ENCODE data around the gene PTPRK. TPM values are rescaled to one million over a fixed set of nuclear protein-coding genes. Genes with fewer than 3 reads are reported as not detected.
"Not testable (repeated sequence)": the region's sequence is repeated elsewhere in the genome, so short reads cannot be mapped to it uniquely, and the experiment has no call there.

PTPRK gene
- polyA plus RNA-seq, 3 donors, result 46.9 to 52.3 (median 51.2) TPM

DNA sequence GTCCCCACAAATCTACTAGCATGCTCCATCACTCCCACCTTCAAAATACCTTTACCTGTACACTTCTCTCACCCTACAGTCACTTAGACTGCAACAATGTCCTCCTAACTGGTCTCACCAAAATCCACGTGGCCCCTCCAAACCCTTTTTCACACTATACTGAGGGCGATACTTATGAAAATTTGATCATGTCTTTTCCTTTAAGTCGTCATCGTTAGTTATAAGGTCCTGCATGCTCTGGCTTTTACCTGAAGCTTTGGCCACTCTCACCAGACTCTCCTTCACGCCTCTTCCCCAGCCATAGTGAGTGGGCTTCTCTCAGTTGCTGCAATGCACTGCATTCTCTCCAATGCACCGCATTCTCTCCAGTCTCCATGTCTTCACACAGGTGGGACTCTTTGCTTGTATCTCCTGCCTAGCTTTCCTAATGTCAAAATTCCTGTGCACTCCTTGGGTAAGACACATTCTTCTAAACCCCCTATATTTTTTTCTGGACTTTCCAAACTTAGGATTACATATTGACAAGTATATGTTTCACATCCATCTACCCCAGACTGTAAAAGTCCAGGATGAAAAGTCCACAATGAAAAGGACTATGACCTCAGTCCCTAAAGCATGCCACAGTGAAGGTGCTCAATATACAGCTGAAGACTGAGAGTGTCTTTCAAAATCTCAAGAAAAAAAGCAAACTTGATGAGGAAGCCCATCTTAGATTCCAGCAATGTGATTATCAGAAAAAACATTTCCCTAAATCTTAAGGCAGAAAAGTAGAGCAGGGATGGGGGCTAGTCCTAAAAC, 24.7 kb downstream of the PTPRK start:
- DNase-seq, result no peak

DNA sequence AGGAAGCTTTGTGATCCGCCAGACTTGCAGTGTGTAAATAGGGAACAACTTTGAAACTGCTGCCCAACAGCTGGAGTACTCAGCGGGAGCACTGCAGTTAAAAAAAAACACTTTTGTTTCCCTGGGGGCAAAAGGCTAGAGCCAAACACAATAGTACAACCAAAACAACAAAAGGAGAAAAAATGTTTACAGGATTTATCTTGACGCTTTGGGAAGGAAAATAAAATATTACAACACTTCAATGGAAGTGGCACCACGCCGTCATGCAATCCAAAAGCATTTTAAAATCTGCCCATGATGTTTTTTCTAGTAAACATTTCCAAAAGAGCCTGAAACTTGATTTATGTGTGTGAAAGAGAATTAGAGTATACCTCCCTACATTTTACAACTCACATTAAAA, 26.0 kb downstream of the PTPRK start:
- no peak for DNase-seq

DNA sequence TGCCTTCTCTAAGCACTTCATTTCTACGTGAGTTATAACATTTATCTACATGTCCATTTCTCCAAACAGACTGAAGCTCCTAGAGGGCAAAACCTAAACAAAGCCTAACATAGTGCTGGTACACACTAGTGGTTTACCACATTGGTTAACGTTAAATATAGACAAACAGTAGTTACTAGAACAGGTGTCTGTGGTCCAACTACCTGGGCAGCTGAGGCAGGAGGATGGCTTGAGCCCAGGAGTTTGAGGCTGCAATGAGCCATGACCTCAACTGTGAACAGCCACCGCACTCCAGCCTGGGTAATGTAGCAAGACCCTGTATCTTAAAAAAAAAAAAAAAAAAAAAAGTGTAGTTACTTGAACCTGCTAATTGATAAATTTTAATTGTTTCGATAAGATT, 26.5 kb downstream of the PTPRK start:
- DNase-seq, result no peak

DNA sequence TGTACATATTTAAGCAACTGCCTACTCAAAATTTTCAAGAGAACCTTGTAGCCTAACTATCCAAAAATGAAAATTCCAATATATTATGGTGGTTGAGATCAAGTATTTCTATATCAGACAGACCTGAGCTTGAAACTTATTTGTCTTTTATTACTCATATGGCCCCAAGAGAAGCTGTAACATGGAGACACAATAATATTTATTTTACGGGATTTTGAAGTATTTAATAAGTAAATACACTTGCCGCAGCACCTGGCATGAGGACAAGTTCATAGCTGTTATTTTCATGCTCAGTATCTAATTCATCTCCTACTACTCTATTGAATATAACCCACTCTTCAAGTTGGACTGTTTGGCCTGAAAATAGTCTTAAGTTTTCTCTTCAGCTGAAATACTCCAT, 28.0 kb downstream of the PTPRK start:
- no peak for DNase-seq

DNA sequence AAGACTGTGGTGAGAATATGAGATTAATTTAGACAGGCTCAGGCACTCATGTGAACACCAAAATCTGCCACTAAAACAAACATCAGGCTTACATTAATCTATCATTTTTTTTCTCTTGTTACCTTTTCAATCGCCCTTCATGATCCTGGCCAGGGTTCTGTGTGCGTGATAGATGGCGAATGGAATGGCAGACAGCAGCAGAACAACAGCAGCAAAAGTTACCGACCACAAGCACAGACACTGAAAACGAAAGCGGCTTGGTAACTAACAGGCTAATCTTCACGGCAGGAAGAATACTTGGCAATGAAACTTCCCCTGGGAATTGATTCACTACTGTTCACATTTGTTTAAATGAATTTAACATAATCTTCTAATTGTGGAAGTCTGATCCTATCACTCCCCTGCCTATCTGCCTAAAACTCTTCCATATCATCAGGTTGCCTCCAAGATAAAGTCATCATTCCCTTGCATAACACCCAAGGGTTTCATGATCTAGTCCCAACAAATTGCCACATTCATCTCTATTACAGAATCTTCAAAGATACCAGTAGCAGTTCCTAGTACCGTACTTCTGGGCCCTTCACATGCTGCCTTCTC, 28.7 kb downstream of the PTPRK start:
- DNase-seq, result no peak

DNA sequence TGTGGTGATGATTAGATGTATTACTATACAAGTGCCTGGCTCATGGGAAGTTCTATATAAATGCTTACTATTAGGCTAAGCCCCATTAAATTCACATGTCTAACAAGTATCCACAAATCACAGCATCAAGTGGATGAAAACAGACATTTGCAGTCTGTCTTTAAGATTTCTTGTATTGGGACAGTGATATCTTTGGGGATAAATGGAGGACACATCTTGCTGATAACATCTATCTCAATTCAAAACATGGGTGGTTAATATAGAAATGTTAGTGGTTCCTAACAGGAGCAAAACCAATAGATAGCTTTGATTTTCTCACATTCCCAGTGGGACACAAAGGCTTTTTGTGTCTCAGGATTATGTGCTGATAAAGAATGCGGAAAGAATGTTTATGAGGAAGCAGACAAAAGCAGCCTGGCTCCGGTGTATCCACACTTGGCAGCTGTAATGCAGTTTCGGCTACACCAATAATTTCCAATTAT, 29.3 kb downstream of the PTPRK start:
- DNase-seq, result no peak

DNA sequence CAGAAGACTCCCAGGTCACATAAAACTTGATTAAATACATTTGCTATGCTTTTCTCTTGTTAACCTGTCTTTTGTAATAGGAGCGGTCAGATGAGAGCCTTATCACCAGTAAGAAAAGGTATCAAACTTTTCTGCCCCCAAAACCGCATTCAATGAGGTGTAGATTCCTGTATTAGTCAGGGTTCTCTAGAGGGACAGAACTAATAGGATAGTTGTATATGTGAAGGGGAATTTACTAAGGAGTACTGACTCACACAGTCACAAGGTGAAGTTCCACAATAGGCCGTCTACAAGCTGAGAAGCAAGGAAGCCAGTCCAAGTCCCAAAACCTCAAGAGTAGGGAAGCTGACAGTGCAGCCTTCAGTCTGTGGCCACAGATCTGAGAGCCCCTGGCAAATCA, 32.7 kb downstream of the PTPRK start:
- DNase-seq, result no peak

DNA sequence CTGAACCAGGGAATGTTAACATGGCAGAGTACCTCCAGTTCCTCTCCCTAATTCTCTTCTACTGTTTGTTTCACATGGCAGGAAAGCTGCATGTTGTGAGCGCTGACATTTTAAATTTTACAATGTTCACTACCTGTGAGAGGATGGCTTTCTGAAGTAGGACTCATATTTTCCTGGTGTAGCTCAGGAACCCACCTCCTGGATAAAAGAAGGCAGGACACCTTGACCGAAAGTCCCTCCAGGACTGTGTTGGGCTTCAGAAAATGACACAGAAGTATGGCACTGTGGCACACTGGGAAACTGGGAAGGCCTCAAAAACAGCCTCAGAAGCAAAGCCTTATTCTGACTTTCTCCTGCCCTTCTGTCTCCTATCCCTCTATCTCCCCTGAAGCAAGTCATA, 33.3 kb downstream of the PTPRK start:
- DNase-seq, result no peak

DNA sequence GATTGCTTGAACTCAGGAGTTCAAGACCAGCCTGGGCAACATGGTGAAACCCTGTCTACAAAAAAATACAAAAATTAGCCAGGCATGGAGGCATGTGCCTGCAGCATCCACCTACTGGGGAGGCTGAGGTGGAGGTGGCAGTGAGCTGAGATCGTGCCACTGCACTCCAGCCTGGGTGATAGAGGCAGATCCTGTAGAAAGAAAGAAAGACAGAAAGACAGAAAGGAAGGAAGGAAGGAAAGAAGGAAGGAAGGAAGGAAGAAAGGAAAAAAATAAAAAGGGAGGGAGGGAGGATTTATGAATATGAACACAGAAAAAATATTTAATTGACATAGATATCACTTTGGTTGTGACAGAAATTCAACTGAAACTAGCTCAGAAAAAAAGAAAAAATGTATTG, 33.8 kb downstream of the PTPRK start:
- not testable (repeated sequence) for DNase-seq

DNA sequence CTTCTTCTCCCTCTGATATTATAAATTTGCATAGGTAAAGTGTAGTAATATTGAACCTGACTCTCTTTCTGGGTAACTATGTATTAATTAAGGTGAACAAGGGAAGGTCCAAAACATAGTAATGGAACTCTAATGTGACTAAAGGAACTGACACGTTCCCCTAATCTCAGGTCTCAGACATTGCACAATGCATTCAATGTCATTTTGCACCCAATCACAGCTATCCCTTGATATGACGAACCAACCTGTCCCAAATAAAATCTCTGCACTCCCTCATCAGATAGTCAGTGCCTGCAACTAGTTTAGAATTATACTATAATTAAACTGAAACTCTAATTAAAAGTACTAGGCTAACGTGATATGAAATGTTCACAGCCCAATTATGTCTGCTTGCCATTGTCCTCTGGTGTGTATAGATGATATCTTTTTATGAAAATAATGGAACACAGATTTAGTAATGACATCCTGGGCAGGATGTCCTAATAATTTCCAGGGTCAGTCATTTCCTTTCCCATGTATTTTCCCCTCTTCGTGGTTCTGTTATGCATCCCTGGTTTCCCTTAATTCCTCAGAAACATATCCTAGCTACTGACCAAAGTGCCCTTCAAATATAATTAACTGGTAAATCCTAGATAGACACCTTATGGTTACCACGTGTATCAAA, 36.8 kb downstream of the PTPRK start:
- no peak for DNase-seq

DNA sequence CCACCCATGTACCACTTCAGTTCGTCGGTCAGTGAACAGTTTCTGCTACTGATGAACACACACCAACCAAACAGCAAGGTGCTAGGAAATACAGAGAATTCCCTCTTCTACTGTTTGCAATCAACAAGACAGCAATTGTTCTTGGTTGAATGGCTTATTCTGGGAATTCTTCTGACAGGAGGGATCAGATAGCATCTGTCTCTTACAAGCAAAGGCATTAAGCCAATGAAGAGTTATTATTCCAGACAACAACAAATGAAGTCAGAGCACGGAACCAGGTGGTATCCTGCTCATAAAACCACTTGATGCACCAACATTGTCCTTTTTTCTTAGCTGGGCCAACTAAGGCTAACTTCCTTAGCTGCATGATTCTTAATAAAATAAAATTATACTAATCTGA, 37.8 kb downstream of the PTPRK start:
- DNase-seq, result no peak

DNA sequence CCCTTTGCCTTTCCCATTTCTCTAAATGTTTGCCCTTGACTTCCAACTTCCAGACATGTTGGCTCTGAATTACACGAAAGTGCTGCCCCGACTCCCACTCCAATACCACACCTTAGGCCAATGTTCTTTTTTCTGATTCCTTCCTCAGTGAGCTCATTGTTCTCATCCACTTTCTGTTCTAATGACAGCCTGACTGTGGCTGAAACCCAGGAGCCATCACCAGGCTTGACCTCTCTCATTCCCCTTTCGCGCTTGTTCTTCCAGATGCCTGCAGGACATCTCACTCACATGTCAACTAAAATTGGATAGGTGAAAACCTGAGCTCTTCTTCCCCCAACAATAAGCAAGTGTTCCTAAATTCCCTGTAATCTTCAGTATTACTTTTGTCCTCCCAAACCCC, 40.4 kb downstream of the PTPRK start:
- DNase-seq, result no peak

DNA sequence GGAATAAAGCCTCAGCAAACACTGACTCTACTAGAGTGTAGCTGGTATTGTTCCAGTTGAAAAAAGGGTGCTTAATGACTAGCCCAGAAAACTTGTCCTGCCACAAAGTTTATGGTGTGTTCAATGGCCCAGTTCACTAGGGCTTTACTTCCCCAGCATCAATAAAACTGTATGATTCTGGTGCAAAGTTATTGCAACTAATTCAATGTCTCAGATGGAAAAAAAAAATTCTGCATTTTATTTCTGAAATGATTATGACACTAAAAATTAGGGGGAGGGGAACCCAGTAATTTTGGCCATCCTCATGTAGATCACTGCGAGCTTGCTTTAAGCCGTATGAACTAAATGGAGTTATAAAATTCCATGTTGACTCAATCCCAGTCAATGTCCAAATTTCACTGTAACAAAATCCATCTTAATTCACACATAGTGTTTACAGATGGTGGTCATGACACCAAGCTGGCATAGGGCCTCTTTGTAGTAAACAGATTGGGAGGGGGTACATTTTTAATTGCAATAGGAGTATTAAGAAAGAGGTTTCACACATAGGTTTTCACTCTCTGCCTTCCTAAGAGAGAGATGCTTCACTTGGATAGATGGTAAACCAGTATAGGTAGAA, 41.2 kb downstream of the PTPRK start:
- no peak for DNase-seq

DNA sequence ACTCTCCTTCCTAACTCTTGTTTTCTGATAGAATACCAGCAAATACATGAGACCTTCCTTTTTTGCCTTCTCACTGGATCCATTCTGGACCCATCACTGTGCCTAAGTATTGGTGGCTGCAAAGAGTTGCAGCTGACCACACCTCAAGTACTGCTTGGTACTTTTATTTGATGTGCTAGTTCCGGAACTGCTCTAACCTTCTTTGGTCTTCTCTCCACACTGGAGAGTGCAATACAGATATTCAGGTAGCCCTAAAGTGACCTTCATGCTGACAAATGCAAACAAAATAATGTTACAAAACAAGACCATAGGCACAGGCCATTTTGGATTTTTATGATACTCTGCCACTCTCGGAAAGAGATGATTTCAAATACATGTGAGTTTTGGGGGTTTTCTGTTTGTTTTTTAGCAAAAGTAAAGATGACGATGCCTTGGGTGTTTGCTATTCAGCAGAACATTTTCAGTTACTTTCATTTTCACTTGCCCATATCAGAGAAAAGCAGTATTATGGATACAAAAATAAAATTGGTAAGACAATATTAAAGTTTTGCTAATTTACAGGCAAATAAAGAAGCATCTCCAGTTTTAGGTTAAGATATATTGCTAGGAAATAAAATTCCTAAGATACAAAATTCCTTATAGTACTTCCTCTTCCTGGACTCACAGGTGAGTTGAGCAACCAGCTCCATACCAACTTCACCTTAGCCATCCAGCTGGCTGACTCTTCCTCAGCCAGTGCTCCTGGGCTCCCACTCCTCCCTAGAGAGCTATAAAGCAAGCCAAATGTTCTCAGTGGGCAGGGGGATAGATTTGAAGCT, 42.0 kb downstream of the PTPRK start:
- no peak for DNase-seq

DNA sequence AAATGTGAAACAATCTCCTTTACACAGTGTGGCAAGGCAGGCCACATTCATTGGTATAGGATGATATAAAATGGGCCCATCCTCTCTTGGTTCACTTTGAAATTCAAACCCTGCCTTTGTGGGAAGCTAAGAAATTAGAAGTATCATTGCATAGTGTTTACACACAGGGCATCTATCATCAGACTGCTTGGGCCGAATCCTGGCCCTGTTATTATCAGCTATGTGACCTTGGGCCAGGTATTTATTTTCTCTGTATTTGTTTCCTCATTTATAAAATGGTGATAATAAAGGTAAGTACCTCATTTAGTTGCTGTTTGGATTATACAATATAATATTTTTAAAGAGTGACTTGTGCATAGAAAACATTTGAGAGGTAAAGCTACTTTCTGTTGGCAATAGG, 45.5 kb downstream of the PTPRK start:
- no peak for DNase-seq

DNA sequence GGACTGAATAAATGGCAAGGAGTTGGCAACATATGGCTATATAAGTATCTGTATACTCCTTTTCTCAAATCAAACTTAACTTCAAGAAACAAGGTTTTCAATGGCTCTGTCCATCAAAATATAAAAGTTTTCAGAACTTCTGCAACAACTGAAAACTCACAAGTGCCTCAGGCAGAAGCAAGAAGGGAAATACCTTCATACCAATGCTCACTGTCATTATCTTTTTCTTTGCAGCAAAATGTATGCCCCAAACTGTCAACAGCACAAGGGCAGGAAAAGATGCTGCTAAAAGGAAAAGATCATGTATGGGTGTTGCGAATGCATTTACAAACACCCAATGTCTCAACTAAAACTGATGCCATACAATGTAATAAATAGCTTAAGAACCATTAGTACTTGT, 45.9 kb downstream of the PTPRK start:
- no peak for DNase-seq

DNA sequence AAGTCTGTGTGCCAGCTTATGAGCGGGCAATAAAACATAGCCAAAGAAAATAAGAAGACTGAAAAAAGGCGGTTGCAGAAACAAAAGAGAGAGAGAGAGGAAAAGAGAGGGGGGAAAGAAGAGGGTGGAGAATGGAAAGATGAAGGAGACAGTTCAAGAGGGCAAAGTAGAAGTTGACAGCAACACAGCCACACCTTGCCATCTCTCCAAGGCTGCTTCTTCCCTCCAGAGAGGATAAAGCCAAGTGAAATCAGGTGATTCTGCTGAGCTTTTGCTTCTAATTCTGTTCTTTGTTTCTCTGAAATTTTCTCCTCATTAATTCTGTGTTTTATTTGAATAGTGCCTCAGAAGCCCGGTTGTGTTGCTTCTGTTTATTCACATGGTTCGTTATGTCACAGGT, 48.5 kb downstream of the PTPRK start:
- no peak for DNase-seq

DNA sequence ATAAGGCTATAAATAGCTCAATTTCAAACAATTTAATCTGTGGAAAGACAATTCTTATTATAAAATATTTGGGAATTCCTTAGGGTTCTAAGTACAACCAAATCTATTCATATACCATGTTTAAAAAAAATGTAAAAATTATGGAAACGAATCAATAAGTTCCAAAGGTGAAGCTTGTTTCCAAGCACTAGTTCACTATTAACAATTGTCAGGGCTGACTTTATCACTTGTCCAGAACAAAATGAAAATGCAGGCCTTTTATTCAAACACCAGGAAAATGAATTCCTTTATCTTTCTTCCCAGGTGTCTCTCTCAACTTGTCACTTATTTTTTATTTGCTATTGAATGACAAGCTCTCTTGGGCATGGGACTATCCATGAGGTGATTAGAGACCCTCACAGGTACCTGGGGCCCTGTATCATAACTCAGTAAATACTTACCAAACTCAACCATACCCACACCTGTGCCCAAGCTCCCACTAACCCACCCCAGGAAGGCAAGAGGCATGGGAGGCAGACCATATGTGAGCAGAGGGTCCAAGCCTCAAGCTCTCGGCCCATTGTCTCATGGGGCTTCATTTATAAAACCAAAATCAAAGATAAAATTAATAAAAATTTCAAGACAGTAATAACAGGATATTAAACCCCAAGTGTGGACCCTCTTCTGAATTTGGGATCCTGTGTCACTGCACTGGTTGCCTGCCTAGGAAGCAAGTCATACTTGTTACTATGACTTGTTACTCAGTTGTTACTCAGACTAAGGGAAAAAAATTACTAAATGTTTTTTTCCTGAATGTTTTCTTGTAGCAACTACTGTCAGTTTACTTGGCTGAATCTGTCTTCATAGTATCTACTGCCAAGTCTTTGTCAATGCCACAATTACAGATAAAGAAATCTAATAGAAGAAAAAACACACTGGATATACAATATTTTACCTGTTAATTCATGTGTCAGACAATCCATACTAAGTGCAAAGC, 54.7 kb downstream of the PTPRK start:
- DNase-seq, result no peak

DNA sequence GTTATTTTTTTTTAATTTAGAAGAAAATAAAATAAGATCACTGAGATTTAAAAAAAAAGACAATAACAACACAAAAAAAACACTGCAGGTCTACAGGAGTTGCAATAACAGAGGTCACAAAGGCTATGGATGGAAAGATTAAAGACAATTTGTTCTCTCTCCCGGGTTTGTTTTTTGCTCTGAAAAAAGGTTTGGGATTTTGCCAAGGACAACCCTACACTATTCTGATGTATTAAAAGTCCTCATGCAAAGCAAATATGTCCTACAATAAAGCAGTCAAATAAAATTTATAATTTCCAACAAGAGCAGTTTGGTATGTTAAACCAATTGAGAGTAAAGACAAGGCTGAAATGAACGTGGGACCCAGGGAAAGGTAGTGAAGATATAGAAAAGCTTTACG, 55.6 kb downstream of the PTPRK start:
- DNase-seq, result no peak

DNA sequence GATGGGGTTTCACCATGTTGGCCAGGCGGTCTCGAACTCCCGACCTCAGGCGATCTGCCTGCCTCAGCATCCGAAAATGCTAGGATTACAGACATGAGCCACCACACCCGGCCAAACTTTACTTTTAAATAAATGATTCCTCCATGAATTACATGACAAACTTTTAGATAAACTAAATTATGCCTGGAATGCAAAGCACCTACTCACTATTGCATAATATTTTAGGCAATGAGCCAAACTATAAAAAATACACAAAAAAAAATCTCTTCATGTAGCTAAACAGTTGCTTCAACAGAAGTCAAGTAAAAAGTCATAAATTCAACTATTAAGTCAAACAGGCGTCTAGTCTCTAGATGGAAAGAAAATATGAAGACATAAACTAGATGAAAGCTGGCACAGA, 56.5 kb downstream of the PTPRK start:
- DNase-seq, result no peak

DNA sequence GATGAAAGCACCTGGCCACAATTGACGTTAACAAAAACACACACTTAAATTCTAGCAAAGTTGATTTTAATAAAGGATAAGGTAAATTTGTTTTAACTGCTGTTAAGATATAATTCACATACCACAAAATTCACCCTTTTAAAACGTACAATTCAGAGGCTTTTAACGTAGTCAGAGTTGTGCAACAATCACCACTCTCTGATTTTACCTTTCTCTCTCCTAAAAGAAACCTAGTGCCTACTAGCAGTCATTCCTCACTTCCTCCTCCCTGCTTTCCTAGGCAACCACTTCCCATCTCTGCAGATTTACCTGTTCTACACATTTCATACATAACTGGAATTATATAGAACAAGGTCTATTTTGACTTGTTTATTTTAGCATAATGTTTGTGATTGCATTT, 58.9 kb downstream of the PTPRK start:
- DNase-seq, result no peak
